NOMO-1 (cell line): ENCODE measurements around the gene SEC61B.

Experiments used
- DNase-seq, 2 experiments: peaks; one replicate each; lab custom pipeline; 2025; ENCODE audit not compliant: unreplicated experiment in 2 of 2; lab: John Stamatoyannopoulos, UW

Gene SEC61B

DNA sequence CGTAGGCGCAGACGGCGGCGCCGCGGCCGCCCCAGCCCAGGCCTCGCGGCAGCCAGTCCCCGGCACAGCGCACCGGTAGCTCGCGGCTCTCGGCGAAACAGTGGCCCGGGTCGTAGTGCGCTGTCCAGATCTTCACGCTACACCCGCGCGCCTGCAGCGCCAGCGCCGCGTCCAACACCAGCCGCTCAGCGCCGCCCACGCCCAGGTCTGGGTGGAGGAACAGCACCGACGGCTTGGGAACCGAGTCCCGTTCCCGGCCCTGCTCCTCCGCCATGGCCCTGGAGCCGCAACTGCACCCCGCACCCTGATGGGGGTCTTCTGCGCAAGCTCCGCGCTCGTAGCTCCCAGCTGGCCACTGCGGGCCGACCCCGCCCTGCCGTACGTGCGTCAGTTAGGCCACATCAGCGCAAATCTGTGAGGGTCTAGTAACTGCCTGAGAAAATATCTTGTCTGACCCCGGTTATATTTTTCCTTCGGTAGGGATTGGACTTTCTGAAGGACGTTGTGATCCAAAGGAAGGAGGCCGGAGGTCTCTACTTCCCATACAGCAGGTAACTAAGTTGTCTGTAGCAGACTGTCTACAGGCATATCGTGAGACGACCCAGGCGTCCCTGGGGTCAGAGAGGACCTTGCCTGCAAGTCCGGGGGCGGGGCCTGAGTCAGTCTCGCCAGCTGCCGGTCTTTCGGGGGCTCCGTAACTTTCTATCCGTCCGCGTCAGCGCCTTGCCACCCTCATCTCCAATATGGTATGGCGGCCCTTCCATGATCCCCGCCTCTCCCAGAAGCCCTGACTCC is at the start of gene SEC61B, which contains the start of gene ALG2:
TSS of gene SEC61B (plus strand) at position 662 of the 795 bp plus-strand sequence. CDS start at position 744, 82 bp downstream.
TSS of gene ALG2 (minus strand) at position 322 of the 795 bp plus-strand sequence. CDS start at position 274, 48 bp downstream.
- peak; percentile 92 to 95 for DNase-seq

GRCh38 chr9:99173570-99174504 is 48.2 kb upstream of the SEC61B start:
- DNase-seq = no peak

- no peak for DNase-seq
Measured at GRCh38 chr9:99176527-99177013, 45.5 kb upstream of the SEC61B start.

DNA sequence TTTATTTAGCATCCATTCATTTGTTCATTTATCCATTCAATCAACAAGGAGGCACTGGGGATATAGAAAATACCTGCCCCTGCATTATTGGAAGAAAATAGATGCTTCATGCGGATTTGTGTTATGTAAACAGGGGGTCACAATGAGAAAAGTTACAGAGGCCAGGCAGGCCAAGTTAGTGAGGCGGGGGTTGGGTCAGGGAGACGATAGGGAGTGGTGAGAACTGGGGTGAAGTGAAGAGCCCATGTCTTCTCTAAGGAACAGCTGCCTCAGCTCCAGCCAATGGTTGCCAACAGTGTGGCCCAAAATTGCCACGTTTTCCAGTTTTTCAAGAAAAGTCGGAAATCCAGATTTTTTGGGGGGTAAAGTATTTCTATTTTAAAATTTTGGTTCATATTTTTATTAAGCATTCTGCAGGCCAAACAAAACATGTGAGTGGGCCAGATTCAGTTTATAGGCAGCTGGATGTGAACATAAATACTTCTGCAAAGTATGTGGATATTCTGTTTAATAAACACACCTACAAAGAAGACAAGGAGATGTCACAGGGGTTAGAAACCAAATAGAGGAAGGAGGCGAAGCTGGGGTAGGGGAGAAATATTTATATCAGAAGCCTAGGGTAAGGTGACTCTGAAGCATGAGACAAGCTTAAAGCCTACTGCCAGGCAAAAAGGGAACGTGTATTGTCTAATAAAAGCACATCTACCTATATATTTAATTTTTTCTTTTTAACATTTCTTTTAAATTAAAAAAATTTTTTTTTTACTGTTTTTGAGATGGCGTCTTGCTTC is 44.3 kb upstream of the SEC61B start:
- DNase-seq = no peak

DNA sequence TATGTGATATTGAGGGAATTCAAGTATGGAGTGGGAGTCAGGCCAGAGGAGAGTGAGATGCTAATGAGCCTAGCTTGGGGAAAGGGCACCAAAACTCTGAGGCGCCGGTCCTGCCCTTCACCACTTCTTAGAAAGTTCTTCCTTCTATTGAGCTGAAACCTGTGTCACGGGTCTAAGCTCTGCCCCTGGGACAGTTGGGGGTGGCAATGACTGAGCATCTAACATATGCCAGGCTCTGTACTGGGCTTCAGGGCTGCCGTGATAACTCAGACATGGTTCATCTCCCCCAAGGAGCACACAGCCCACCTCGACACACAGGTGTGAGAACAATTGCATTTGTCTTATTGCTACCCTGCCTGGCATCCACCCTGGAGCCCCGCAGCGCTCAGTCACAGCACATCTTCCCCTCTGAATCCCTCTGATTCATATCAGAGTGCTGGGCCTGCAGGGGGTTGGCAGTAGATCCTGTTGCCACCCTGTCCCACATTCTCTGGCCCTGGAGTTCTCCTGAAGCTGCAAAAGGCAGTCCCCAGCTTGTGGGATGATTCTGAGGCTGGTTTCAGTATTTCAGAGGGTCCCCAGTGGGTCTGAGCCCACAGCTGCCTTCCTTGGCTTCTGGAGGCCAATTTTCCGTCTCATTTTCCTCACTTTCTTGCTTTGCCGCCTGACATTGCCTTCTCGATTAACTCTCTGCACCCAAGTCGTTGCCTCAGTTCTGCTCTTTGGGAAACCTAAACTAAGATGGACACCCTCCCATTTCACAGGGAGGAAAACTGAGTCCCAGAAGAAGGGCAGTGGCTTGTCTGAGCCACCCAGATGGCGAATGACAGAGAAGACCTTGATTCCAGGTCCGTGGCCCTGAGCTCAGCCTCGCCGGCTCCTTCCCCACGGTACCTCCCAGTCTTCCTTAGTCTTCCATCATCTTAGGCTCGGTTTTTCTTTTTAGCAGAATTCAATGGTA is 42.9 kb upstream of the SEC61B start:
- DNase-seq = no peak

DNA sequence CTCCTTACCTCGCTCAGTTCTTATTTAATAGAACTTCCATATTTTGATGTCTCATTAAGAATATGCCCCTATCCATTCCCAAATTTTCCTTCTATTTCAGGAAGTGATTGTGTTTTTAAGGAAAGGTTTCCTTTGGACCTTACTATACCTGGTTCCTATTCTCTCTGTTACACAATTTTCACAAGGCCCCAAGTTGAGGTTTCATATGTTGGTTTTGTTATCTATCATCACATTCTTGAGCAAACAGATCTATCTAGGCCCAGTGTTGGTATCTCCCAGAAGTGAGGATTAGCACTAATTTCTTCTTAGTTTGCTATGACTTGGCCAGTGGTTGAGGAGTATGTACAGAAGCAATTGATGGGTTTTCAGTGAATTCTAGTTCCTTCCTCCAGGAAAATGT is 41.9 kb upstream of the SEC61B start:
- DNase-seq = no peak

DNA sequence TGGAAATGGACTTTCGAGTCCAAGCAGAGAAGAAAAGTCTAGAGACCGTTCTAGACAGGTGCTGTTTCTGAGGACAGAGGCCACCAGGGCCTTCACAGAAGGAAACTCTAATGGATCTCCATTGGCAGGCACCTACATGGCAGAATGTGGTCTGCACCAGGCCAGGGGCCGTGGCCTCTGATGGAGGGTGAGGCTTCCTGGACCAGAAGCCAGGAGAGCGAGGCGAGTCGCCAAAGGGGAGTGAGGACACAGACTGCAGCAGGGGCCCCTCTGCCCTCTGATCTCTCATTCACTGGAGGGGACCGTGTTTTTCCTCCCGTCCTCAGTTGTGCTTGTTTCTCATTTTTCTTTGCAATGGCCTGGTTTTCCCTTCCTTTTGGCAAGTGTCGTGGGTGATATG is 41.4 kb upstream of the SEC61B start:
- no peak for DNase-seq

- DNase-seq = no peak
Measured at GRCh38 chr9:99181206-99181605, 40.9 kb upstream of the SEC61B start.

GRCh38 chr9:99181621-99182020 is 40.5 kb upstream of the SEC61B start:
- no peak for DNase-seq

DNA sequence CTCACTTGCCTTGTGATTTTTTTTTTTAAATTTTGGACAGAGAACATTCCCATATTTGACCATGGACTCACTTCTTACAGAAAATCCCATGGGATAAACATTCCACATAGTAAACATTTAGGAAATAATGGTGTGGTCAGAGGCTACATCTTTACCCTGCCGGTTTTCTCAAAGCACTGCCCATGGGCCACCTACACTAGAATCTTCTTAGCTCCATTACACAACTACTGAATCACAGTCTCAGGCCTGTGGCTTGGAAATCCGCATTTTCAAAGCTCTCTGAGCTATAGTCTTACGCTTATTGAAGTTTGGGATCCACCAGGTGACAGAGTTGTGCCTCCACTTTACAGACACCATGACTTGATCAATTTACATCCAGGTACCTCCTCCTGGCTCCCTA is 39.7 kb upstream of the SEC61B start:
- DNase-seq = no peak

GRCh38 chr9:99183616-99184015 is 38.5 kb upstream of the SEC61B start:
- no peak for DNase-seq

DNA sequence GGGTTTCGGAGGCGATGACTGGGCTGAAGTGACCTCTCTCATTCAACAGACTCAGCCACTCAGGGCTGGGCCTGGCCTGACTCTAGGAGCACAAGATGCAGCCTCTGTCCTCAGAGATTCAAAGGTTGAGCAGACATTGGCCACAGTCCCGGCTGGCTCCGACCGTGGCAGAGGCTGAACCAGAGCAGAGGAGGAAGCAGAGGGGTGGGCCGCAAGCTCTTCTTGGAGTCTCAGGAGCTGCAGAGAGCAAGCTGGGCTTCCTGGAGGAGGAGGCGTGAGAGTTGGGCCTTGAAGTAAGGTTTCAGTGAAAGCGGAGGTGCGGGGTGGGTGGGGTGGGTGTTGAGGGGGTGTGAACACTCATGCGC is 38.0 kb upstream of the SEC61B start:
- no peak for DNase-seq

GRCh38 chr9:99184475-99185347 is 37.4 kb upstream of the SEC61B start:
- DNase-seq = peak; percentile 44 to 61

GRCh38 chr9:99185348-99185632 is 36.8 kb upstream of the SEC61B start:
- DNase-seq = no peak

- no peak for DNase-seq
Measured at GRCh38 chr9:99185934-99186333, 36.1 kb upstream of the SEC61B start.

DNA sequence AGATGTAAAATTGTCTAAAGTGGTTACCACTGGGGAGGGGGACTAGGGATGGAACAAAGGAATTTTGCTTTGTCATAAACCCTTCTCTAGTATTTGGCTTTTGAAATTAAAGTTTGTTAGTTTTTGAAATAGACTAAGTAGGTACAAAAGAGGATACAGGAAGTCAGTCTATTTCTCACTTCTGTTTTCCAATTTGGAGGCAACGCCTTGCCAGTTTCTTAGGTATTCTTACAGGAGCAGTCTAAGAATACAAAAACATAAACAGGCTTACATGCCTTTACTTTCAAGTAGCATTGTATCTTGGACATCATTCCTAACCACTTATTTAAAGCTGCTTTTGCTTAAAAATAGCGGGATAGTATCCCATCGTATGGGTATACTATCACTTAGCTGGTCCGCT is 34.8 kb upstream of the SEC61B start:
- peak; percentile 17 to 63 for DNase-seq

DNA sequence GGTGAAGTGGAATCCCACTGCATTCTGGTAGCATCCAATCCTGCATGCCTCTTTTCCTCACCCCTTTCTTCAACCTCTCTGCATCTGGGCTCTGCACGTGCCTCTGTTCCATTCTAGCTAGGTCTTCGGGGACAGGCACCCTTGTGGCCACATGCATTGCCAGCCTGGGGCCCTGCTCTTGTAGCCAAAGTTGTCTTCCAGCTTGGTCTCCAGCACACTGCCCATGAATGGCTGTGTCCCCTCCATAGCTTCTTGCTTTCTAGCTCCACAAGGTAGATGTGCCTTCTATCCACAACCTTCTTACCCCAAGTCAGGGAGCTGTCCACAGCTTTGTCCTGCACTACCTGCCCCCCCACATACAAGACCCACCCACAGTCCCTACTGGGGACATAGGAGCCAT is 32.9 kb upstream of the SEC61B start:
- DNase-seq = no peak

- DNase-seq = no peak
Measured at GRCh38 chr9:99189887-99190596, 32.0 kb upstream of the SEC61B start.
